IPS DF 6.9 (cell line): ENCODE results near the gene HEPHL1.
A peak's percentile ranks its signal among the peaks of the same experiment; 100 is the strongest.
"Not testable (repeated sequence)": the region's sequence is repeated elsewhere in the genome, so short reads cannot be mapped to it uniquely, and the experiment has no call there.

ENCODE experiments used
- DNase-seq: peaks from one replicate; pipeline ENCODE4 v3.0.0-alpha.2; 2013; ENCODE audit warnings: low read depth, low spot score
- H3K27ac ChIP-seq: one replicate; pipeline ENCODE4 v1.5.1; 2013; ENCODE audit warnings: low read length, control low read depth
- H3K27me3 ChIP-seq: 2 replicates; pipeline ENCODE4 v1.6.1; 2013; ENCODE audit warnings: mild to moderate bottlenecking, low read length; ENCODE audit not compliant: control insufficient read depth, insufficient read depth
- H3K36me3 ChIP-seq: 2 replicates; pipeline ENCODE4 v1.6.1; 2013; ENCODE audit warnings: low read length; ENCODE audit not compliant: control insufficient read depth, insufficient read depth
- H3K4me1 ChIP-seq: 2 replicates; pipeline ENCODE4 v1.6.1; 2013; ENCODE audit warnings: low read length; ENCODE audit not compliant: control insufficient read depth, insufficient read depth
- H3K4me3 ChIP-seq: 2 replicates; pipeline ENCODE4 v1.5.1; 2013; ENCODE audit warnings: mild to moderate bottlenecking, low read length
- H3K9me3 ChIP-seq: 2 replicates; pipeline ENCODE4 v1.6.1; 2013; ENCODE audit warnings: low read length, inconsistent platforms; ENCODE audit not compliant: control insufficient read depth, insufficient read depth
- WGBS: extraction: QIAGEN DNeasy Blood & Tissue Kit; methylation state at CpG from one replicate; pipeline ENCODE4 v1.1.7; 2013; ENCODE audit warnings: mixed read lengths, missing lambda C conversion rate; ENCODE audit not compliant: insufficient read length, insufficient coverage; 5-methylcytosine and 5-hydroxymethylcytosine counted together

HEPHL1 gene, protein sequence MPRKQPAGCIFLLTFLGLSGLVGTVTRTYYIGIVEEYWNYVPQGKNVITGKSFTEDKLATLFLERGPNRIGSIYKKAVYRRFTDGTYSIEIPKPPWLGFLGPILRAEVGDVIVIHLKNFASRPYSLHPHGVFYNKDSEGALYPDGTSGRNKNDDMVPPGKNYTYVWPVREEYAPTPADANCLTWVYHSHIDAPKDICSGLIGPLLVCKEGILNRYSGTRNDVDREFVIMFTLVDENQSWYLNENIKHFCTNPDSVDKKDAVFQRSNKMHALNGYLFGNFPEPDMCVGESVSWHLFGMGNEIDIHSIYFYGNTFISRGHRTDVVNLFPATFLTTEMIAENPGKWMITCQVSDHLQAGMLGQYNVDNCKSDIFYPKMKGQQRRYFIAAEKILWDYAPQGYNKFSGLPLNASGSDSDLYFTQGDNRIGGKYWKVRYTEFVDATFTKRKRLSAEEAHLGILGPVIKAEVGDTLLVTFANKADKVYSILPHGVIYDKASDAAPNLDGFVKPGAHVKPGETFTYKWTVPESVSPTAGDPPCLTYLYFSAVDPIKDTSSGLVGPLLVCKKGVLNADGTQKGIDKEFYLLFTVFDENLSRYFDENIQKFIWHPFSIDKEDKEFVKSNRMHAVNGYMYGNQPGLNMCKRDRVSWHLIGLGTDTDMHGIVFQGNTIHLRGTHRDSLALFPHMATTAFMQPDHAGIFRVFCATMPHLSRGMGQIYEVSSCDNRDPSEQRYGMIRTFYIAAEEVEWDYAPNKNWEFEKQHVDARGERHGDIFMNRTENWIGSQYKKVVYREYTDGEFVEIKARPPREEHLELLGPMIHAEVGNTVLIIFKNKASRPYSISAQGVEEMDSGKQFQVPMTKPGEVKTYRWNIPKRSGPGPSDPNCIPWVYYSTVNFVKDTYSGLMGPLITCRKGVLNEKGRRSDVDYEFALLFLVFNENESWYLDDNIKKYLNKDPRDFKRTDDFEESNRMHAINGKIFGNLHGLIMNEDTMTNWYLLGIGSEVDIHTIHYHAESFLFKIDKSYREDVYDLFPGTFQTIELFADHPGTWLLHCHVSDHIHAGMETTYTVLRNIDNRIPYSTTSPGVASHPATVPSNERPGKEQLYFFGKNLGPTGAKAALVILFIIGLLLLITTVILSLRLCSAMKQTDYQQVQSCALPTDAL

DNA sequence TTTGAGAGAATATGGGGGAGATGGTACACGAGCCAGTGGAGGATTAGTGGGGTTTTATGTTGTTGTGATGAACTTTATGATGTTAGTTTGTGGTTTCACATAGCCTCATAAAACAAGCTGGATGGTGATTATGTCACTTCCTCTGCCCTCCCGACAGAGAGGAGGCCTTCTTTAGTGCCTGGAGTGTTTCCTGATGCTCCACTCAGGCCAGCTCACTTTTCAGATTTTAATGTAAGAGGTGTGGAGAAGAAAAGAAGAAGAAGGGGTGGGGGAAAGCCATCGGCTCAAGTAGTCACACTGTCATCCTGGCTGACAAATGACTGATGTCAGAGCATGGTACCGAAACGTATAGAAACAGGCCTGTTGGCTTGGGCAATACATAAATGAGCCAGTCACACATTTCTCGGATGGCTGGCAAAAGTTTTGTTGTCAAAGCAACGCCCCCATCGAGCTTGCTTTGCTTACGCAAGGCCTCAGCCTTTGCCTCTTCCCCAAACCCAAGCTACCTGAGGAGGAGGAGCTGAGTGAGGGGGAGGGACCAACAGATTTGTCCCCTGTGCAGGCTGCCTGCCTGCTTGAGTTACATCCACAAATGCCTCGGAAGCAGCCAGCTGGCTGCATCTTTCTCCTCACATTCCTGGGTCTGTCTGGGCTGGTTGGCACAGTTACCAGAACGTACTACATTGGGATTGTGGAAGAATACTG lies at the start of gene HEPHL1:
Gene HEPHL1, plus strand, starts transcription at position 578 of the 705 bp plus-strand sequence. Its CDS starts 15 bp downstream, at position 593.
- Histone ChIP-seq H3K4me3 (no peak within 1 kb of the TSS), H3K36me3 (no peaks in the 10 kb centered on the region), H3K27me3 (no peaks in the 10 kb centered on the region), H3K4me1 (0 out of 2 replicates have a peak, but pooled peaks cover 2% of the 10 kb centered on the region), H3K9me3 (no peaks in the 10 kb centered on the region), H3K27ac (no peak within 1 kb of the TSS)
- DNase-seq: peak; percentile 31
- WGBS: 100% methylated on average over 1 of the region's 11 CpGs

DNA sequence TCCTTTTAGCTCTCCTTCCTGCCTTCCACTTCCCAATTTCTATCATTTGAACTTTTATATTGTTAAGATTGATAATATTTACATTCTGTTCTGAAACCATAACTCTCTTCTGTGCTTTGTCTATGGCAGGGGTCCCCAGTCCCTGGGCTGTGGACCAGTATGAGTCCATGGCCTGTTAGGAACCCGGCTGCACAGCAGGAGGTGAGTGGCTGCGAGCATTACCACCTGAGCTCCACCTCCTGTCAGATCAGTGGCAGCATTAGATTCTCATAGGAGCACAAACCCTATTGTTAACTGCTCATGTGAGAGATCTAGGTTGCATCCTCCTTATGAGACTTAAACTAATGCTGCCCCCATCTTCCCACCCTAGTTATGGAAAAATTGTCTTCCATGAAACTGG lies 48.4 kb upstream of the HEPHL1 start:
- WGBS: no CpG with 5 or more reads among the region's 2 CpGs

DNA sequence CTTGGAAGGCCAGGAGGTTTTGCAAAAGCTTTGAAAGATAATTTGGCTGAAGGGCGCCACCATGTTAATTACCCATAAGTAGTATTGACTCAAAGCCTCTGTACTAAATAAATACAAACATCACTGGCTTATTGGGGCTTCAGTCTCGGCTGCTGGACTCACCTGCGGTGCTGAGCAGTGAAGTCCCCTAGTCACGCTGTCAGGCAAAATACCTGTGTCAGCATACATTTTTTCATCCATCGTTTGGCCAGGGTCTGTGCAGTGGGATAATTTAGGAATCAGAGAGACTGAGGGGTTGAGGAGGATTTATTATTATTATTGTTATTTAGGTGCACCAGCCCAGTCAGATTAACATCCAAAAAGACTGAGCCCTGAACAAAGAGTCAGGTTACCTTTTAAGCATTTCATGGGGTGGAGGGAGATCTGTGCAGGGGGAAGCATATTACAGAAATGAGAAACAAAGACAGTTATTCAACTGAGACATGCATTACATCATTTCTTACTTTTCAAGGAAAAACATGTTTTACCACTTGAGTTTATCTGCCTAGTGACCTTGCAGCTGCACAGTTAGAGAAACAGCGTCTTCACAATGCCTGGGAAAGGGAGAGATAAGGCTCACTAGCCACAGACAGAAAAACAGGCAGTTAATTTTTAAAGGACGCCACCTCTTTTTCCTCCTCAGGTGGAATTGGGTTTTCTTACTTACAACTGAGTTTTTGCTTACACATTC lies 47.7 kb upstream of the HEPHL1 start:
- not testable (repeated sequence) for H3K36me3 ChIP-seq, H3K4me3 ChIP-seq, DNase-seq, H3K27me3 ChIP-seq, H3K9me3 ChIP-seq, H3K4me1 ChIP-seq, H3K27ac ChIP-seq
- WGBS: no CpG with 5 or more reads among the region's 7 CpGs

More for the DNA sequence above, 48.4 kb upstream of the HEPHL1 start:
- no peaks in the 10 kb centered on the region for H3K27me3 ChIP-seq
- no peak for DNase-seq
- H3K9me3 ChIP-seq: no peaks in the 10 kb centered on the region
- no peaks in the 10 kb centered on the region for H3K4me1 ChIP-seq
- H3K27ac ChIP-seq: no peak overlapping the region
- no peak overlapping the region for H3K4me3 ChIP-seq
- no peaks in the 10 kb centered on the region for H3K36me3 ChIP-seq

DNA sequence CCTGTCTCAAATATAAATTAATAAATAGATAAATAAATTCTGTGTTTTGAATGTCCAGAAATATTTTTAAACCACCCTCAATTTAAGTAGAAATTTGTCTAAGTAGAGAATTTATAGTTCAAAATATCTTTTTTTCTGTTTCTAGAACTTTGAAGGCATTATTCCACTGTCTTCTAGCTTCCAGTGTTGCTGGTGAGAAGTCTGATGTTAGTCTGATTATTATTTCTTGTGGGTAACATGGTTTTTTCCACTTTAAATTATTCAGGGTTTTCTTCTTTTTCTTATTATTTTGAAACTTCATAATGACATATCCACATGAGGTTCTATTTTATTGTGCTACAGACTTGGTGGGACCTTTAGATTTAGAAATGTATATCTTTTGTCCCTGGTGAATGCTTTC lies 46.4 kb upstream of the HEPHL1 start:
- no peak for DNase-seq
- Histone ChIP-seq H3K9me3 (no peaks in the 10 kb centered on the region), H3K4me3 (no peak overlapping the region), H3K27ac (no peak overlapping the region), H3K27me3 (no peaks in the 10 kb centered on the region), H3K36me3 (no peaks in the 10 kb centered on the region), H3K4me1 (no peaks in the 10 kb centered on the region)

DNA sequence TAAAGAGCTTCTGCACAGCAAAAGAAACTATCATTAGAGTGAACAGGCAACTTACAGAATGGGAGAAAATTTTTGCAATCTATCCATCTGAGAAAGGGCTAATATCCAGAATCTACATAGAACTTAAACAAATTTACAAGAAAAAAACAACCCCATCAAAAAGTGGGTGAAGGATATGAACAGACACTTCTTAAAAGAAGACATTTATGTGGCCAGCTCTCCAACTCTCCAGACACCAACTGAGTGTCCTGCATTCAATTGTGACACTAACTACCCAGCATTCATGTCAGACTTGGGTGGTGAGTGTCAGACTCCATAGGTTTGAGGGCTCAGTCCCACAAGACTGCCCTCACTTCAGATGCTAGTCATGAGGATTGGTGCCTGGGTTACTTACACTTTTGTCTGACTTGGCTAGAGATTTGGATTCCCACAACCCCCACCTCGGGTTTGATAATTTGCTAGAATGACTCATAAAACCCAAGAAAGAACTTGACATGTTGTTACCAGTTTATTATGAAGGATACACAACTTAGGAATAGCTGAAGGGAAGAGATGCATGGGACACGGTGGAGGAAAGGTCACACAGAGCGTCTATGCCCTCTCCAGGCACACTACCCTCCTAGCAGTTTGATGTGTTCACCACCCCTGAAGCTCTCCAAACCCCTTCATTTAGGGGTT lies 44.4 kb upstream of the HEPHL1 start:
- H3K27ac ChIP-seq, H3K4me1 ChIP-seq, H3K4me3 ChIP-seq, DNase-seq, H3K27me3 ChIP-seq, H3K36me3 ChIP-seq, H3K9me3 ChIP-seq: not testable (repeated sequence)
- WGBS: no CpG with 5 or more reads among the region's 3 CpGs

DNA sequence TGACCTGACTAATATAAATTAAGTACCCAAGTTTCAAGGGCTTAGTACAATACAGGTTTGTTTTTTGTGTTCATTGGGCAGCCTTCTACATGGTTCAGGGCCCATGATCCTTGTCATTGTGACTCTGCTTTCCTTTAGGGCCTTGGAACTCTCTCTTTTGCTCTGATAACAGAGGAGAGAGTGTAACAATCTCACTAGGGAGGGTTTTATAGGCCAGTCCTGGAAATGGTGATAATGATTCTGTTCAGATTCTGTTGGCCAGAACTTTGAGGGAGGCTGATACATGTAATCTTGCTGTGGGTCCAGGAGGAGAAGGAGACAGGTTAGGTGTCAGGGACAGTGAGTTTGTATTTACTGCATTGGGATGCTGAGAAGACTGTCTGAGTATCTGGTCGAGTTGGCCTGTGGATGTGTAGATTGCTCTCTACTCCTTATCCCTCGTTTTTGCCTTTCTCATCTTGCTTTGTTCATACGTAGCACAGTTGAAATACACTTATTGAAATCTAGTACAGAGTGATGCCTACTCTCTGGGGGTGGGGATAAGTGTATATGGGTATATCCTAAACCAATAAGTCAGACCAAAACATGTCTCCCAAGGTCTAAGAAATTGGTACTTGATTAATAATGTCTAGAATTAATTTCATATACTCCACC lies 37.5 kb upstream of the HEPHL1 start:
- H3K36me3 ChIP-seq: no peaks in the 10 kb centered on the region
- H3K4me3 ChIP-seq: no peak overlapping the region
- no peak for DNase-seq
- no peak overlapping the region for H3K27ac ChIP-seq
- no peaks in the 10 kb centered on the region for H3K9me3 ChIP-seq
- no peaks in the 10 kb centered on the region for H3K4me1 ChIP-seq
- WGBS: no CpG with 5 or more reads among the region's 3 CpGs
- no peaks in the 10 kb centered on the region for H3K27me3 ChIP-seq

DNA sequence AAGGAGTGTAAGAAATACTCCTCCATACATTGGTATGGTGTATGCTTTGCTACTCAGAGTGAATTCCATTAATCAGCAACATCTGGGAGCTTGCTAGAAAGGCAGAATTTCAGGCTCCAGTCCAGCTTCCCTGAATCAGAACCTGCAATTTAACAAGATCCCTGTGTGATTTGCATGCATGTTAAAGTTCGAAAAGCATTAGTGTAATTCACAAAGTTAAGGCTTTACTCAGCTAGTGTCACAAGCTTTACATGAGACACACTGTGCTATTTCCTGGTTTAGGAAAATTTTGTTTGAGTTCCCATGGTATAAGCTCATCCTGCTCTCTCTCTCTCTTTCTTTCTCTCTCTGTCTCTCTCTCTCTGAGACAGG lies 37.0 kb upstream of the HEPHL1 start:
- Histone ChIP-seq H3K36me3 (no peaks in the 10 kb centered on the region), H3K4me1 (no peaks in the 10 kb centered on the region)
- no CpG with 5 or more reads among the region's 1 CpG for WGBS

DNA sequence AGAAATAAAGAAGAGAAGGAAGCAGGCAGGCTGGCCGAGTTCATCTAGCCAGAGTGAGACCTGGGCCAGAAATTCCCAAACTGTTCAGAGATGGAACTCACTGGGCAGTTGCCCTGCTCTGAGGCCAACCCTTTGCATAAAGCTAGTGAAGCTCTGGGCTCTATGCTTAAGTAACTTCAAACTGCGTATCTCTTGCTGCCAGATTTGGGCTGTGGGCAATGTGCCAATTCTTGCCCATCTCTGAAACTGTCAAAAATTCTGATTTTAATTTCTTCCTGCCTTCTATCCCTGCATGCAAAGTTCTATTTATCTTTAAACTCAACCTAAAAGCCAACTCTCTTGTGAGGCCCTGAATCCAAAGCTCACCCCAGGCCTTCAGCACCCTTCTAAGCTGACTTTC lies 36.2 kb upstream of the HEPHL1 start:
- Histone ChIP-seq H3K4me3 (no peak overlapping the region), H3K27me3 (no peaks in the 10 kb centered on the region), H3K9me3 (no peaks in the 10 kb centered on the region), H3K36me3 (no peaks in the 10 kb centered on the region), H3K4me1 (no peaks in the 10 kb centered on the region), H3K27ac (no peak overlapping the region)
- no CpG with 5 or more reads among the region's 2 CpGs for WGBS
- DNase-seq: no peak

More for the DNA sequence above, 37.0 kb upstream of the HEPHL1 start:
- Histone ChIP-seq H3K9me3 (no peaks in the 10 kb centered on the region), H3K27ac (no peak overlapping the region), H3K27me3 (no peaks in the 10 kb centered on the region), H3K4me3 (no peak overlapping the region)
- DNase-seq: no peak

DNA sequence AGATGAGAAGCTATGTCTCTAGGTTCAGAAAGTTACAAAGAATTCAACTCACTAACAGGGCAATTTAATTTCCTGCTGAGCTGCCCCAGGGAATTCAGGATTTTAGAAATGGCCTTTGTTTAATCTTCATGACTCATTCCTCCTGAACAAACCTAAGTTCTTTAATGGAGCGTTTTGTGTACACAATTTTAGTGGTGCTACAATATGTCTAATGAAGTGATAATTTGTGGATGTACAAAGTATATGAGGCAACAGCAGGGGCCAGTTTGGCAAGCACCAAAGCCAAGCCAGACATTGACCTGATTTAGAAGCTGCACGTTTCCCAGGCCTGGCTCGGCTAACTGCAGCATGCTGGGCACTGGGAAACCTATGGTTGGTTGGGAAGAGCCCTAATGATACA lies 34.4 kb upstream of the HEPHL1 start:
- Histone ChIP-seq H3K27me3 (no peaks in the 10 kb centered on the region), H3K9me3 (no peaks in the 10 kb centered on the region), H3K36me3 (no peaks in the 10 kb centered on the region), H3K4me1 (no peaks in the 10 kb centered on the region), H3K4me3 (no peak overlapping the region), H3K27ac (no peak overlapping the region)
- no CpG with 5 or more reads among the region's 3 CpGs for WGBS
- DNase-seq: no peak
